Measurements from ENCODE around the gene NINJ1.
A peak's percentile ranks its signal among the peaks of the same experiment; 100 is the strongest.

NINJ1 gene

DNA sequence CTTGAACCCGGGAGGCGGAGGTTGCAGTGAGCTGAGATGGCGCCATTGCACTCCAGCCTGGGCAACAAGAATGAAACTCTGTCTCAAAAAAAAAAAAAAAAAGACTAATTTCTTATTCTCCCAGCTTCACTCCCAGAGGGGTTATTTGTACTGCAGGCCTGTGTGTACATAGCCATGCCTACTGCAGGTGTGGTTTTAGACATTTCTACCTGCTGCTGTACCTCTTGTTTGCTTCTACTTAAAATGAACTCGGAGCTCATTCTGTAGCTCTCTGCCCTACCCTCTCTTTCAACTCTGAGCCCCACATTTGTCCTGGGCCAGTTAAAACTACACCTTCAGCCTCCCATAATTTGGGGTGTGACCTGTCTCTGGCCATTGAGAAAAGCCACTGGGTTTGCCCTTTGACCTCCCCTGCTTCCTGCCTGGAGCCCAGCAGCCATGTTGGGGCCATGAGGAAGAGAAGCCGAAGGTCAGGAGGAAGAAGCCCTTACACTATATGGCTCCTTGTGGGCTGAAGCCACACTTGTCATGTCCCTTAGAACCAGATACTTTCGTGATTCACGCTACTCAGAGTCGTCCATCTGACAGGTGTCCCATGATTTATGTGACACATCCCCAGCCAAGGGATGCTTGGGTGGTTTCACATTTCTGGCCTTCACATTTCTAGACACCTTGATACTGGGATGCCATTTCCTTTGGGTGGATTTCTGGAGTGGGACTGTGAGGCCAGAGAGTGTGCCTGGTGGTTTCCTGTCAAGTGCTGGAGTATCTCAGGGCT is 47.4 kb downstream of the NINJ1 start:
- DNase-seq, result peak; percentile 35

DNA sequence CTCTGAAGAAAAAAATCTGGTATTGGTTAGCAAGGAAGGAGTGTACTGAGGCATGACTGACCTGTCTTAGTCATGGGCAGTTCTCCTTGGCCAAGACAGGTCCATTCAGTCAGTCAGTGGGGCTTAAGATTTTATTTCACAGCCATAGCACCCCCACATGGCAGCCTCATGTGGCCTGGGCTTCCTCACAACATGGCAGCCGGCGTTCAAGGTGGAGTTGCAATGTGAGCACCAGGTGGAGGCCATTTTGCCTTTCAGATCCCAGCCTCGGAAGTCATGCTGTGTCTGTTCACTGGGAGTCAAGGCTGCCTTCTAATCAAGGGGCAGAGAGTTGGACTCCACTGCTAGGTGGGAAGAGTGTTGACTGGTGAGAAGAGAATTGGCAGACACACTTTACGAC is 48.4 kb downstream of the NINJ1 start:
- peak; percentile 35 for DNase-seq

DNA sequence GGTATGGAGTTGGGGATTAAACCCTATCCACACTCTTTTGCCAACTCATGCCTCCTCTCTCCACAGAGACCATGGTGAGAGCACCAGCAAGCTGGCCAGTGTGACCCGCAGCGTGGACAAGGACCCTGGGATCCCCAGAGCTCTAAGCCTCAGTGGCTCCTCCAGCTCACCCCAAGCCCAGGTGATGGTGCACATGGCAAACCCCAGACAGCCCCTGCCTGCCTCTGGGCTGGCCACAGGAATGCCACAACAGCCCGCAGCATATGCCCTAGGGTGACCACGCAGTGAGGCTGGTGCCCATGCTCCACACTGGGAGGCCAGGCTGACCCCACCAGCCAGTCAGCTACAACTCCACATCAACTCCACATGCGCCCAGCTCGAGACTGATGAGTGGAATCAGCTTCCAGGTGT is 49.6 kb downstream of the NINJ1 start:
- DNase-seq, result peak; percentile 48

DNA sequence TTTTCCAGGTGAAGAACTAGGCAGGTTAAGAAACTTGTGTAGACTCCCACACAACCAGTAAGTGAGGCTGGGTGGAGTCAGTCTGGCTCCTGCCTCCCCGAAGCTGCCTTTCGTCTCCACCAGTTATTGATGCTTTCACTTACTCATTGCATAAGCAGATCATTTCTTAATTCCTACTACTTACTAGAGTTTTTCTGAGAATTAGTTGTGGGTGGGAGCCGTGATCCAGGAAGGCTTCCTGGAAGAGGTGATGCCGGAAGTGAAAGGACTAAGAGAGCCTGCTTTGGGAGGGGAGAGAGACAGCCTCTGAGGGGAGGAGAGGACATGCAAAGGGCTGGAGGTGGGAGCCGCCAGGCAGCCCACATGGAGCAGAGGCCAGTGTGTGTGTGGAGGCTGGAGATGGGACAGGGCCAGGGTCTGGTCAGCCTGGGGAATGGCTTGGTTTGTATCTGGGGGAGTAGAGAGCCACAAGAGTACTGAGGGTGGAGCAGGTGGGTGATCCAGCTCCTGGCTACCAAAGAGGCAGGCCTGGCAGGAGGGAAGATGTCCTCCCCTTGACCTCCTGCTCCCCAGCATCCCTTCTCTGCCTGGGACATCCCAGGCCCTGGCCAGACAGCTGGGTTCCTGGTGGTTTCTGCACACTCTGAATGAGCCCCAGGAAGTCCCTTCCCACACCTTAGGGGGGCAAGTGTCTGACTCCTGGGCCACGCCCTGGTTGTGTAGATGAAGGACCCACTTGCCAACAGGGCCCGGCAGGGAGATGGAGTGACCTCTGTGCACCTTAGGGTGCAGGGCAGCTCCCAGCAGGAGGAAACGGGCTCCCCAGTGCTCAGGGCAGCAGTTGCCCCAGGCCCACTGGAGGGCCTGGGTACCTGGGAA is 50.2 kb downstream of the NINJ1 start:
- peak; percentile 61 for DNase-seq

DNA sequence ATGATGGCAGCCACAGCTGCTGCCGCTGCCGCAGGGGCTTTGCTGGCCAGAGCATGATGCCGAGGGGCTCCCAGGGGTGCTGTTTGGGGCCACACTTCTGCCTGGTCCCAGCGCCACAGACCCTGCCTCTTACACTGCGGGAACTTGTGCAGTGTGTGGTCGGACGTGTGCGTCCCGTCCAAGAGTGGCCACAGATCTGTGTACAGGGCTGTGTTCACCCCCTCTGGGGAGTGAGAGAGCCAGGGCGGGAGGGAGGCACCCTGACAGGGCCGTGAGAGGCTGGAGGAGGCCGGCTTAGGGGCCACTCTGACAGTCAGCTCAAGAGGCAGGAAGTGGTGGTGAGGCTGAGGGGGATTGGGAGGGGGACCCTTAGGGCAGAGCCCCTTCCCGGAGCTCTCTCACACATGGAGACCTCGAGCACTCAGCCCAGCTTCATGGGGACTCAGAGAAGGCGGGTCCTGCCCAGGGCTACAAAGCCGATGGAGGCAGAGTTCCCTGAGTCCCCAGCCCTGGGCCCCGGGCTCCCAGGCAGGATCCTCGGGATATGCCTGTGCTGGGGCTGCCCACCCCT is 51.1 kb downstream of the NINJ1 start:
- DNase-seq, result peak; percentile 62

DNA sequence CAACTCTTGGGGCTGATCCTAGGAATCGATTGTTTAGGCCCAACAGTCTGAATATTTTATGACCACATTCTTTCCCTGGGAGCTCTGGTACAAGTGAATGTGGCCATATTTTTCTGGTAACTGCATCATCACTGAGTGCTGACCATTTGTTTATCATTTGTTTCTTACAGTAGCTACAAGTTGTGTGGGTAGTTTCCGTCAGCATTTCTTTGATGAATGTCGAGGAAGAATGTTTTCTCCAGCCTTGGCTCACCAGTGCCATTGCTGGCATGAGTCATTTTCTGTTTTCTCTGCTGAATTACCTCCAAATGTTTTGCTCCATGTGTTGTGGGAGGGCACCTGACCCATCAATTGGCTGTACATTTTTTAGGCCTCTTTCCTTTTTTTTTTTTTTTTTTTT is 52.1 kb downstream of the NINJ1 start:
- no peak for DNase-seq

DNA sequence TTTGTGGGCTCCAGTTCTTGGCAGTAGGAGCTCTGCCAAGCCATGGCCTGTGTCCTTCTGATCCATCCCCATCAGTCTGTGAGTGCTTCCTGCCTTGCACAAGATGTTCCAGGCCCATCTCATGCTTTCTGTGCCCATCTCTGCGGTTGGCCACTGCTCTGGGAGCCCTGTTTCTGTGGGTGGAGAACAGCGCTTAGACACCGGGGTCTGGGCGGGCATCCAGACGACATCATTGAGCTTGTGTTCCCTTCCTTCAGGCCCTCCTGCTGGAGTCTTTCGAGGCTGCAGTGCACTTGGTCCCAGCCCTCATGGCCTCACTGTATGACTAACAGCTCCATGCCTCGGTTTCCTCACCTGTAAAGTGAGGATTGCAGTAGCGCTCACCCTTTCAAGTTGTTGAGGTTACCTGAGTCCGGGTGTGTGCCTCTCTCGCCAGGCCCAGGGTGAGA is 52.9 kb downstream of the NINJ1 start:
- peak; percentile 39 for DNase-seq

DNA sequence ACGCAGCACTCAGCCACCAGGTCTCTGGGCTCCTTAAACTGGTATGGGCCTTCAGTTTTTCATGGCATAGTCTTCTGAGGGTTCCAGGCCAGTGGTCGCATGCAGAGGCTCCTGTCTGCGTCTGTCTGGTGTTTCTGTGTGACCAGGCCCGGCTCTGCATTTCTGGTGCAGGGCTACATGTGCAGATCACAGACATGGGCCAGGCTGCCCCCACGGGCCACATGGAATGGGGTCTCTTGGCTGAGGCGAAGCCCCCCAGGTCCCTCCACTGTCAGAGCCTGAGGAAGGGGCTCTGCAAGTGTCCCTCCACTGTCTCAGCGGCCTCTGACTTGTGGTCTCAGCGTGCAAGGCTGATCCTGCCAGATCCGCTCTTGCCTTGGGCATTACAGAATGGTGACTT is 53.6 kb downstream of the NINJ1 start:
- peak; percentile 40 for DNase-seq

DNA sequence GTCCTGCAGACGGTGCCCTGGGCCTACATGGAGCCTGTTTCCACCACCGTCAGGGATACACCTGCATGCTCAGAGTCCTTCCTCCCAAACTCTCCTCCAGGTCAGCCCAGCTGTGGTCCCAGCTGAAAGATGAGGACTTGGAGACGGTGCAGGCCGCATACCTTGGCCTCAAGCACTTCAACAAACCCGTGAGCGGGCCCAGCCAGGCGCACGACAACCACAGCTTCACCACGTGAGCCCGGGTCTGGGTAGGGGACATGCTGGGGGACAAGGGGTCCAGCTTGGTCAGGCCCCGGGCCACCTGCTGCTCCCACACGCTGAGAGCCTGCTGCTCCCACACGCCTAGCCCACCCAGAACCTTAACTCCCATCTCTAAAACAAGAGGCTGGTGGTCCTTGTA is 54.7 kb downstream of the NINJ1 start:
- peak; percentile 40 for DNase-seq

DNA sequence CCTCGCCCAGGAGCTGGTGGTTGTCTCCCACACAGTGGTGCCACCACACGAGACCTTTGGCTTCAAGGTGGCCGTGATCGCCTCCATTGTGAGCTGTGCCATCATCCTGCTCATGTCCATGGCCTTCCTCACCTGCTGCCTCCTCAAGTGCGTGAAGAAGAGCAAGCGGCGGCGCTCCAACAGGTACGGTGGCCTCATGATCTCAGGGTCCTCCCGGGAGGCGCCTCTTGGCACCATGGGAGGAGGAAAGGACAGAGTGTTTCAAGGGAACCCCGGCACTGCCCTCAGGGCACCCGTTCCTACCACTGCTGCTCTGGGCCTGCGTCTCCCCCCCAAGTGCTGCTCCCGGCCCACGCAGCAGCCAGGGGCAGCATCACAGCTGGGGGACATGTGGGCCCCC is 56.2 kb downstream of the NINJ1 start:
- DNase-seq, result no peak

DNA sequence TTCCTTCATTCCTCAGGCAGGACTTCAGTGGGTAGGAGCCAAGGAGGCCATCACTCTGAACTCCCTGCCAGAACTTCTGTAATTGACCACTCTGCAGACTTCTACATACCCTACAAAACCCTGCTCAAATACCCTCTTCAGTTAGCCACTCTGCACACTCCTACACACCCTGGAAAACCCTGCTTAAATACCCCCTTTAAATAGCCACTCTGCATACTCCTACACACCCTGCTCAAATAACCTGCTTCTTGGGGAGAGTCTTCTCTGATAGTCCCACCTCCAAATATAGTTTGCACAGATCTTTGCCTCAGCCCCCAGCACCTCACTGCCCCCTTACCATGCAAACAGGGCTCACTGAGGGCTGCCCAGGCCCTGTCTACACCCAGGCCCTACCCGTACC is 56.7 kb downstream of the NINJ1 start:
- DNase-seq, result no peak

DNA sequence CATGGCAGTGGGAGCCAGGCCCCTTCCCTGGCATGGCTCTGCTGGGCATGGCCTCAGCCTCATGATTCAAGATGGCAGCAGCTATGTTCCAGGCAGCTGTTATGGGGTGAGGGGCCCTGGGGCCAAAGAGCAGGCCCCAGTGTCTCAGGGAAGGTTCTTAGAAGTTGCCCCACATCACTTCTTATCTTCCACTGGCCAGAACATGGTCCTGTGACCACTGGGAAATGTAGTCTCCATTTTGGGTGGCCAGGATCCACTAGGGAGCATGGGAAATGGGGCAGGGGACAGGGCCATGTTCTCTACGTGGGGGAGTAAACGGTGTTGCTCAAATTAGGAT is 57.3 kb downstream of the NINJ1 start:
- no peak for DNase-seq

DNA sequence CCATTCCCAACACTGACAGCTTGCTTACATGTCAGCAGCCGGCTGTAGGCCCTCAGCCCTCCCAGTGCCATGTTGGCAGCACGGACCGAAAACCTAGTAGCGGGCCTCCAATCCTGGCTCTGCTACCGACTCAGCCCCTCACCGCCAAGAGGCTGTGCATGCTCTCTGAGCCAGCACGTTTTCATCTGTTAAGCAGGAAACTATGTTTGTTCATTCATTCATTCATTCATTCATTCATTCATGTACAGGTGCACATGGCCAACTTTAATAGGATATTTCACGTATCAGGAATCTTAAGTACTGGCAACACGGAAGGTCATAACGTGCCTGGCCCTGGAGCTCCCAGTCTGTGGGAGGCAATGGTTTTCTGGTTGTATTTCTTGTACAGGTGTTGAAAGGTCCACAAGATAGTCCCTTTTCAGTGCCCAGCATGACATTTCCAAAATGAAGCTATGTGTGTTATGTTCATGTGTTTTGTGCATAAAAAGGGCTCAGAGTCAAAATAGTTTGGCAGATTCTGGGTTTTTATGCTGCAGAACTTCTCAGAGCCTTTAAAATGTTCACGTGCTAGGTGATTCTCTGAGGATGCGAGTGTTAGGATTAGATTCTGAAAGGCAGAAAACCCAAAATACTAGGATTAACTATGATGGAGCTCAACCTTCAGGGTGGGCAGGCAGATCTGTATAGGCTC is 57.8 kb downstream of the NINJ1 start:
- DNase-seq, result no peak

DNA sequence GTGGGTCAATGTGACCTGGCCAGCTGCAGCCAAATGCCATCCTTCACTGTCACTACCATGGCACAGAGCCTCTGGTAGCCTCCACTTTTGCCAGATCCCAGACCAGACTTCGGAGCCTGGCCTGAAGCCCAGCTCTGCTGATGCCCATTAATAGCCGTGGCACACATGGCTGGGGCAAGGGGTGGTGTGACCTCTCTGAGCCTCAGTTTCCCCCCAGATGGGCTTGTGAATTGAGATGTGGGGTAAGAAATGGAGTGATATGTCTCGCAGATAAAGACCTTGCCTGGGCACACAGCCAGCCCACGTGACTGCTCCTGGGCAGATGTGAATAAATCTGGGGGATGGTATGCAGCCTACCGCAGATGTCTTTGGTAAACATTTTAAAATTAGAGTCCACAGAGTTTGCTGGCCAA is 61.7 kb downstream of the NINJ1 start:
- no peak for DNase-seq
